Spleen (tissue), 11 donors: Measurements from ENCODE around the gene FRMD1. TPM values are rescaled to one million over a fixed set of nuclear protein-coding genes. Genes with fewer than 3 reads are reported as not detected.

Experiments
- DNase-seq: peaks from one replicate; pipeline ENCODE4 v3.0.0-alpha.2; 2020
- H3K27ac ChIP-seq, 8 donors: fragments of 200-600 bp; sonication (generic) in 7 of 8; 1 replicate in 4 of 8; 2 replicates in 4 of 8; pipeline versions ENCODE4 v1.5.0 to v1.8.0; 2016 to 2021; ENCODE audit warnings: inconsistent platforms in 4 of 8, mild to moderate bottlenecking in 4 of 8, moderate library complexity in 1 of 8
- H3K27me3 ChIP-seq, 7 donors: fragments of 200-600 bp; sonication (generic) in 6 of 7; replicated peaks in 1 of 7; 1 replicate in 4 of 7; 2 replicates in 3 of 7; pipeline versions ENCODE4 v1.5.0 to v1.8.0; 2016 to 2021; ENCODE audit warnings: inconsistent platforms in 3 of 7, mild to moderate bottlenecking in 1 of 7
- H3K36me3 ChIP-seq, 6 donors: fragments of 200-600 bp; sonication (generic) in 5 of 6; 1 replicate in 4 of 6; 2 replicates in 2 of 6; pipeline versions ENCODE4 v1.5.0 to v1.8.0; 2016 to 2021; ENCODE audit warnings: inconsistent platforms in 2 of 6
- H3K4me1 ChIP-seq, 6 donors: fragments of 200-600 bp; sonication (generic) in 5 of 6; 1 replicate in 3 of 6; 2 replicates in 3 of 6; pipeline versions ENCODE4 v1.5.0 to v1.8.0; 2016 to 2021; ENCODE audit warnings: inconsistent platforms in 3 of 6
- H3K4me3 ChIP-seq, 8 donors: fragments of 200-600 bp; sonication (generic) in 7 of 8; 1 replicate in 4 of 8; 2 replicates in 4 of 8; pipeline versions ENCODE4 v1.5.0 to v1.8.0; 2016 to 2021; ENCODE audit warnings: inconsistent platforms in 4 of 8, mild to moderate bottlenecking in 4 of 8, moderate library complexity in 2 of 8
- H3K9me3 ChIP-seq, 8 donors: fragments of 200-600 bp; sonication (generic) in 7 of 8; 1 replicate in 4 of 8; 2 replicates in 4 of 8; pipeline versions ENCODE4 v1.5.0 to v1.8.0; 2016 to 2021; ENCODE audit warnings: inconsistent platforms in 4 of 8
- POLR2A ChIP-seq, 3 donors: fragments of 450-650 bp; IDR thresholded peaks; one replicate each; pipeline ENCODE4 v1.5.1; 2017; ENCODE audit warnings: antibody characterized with exemption in 3 of 3, mild to moderate bottlenecking in 1 of 3
- POLR2AphosphoS5 ChIP-seq, 3 donors: sonication (generic); formaldehyde crosslinking; IDR thresholded peaks; one replicate each; pipeline ENCODE4 v1.5.1; 2017; ENCODE audit warnings: antibody characterized with exemption in 3 of 3
- WGBS, 5 donors: extraction: QIAGEN DNeasy Blood & Tissue Kit in 3 of 5; methylation state at CpG; one replicate each; pipeline versions ENCODE4 v1.1.5 to v1.1.7; 2013 to 2018; 5-methylcytosine and 5-hydroxymethylcytosine counted together
- intact Hi-C: fragments of 100-400 bp; cut with DNase I; formaldehyde crosslinking; loops from one replicate; pipeline ENCODE4 v1.15.0; 2023; ENCODE audit warnings: low total_unique reads
- polyA plus RNA-seq, 3 donors: library from polyadenylated mRNA; stranded (reverse); fragments of 200-250 nt; gene quantifications; one replicate each; pipeline ENCODE4 v1.2.1, GENCODE V29; 2013
- total RNA-seq, 7 donors: library from RNA; depleted of rRNA in 3 of 7; stranded (reverse); fragments of >200 nt in 3 of 7; fragmentation: NEBNext Ultra II Directional in 4 of 7; extraction: Animal tissue kit (Norgen Biotek cat#: 25700) in 4 of 7; gene quantifications; one replicate each; pipeline versions ENCODE4 v1.1.0 to v1.2.1, GENCODE V29; 2016 to 2021
- TF ChIP-seq, protein P1 (sequence below), 11 experiments: fragments of 200-600 bp in 7 of 11; fragments of 450-650 bp in 4 of 11; sonication (generic) in 4 of 11; IDR thresholded peaks in 8 of 11; conservative IDR thresholded peaks in 3 of 11; 1 replicate in 7 of 11; 2 replicates in 4 of 11; pipeline versions ENCODE4 v1.4.0 to v1.8.0; 2016 to 2021; ENCODE audit warnings: antibody characterized with exemption in 11 of 11, inconsistent platforms in 4 of 11, mild to moderate bottlenecking in 1 of 11
- donor health status: healthy with polysubstance abuse.
- donor health status: DM: no; HTN: no; CAD: no; lungs with moderate emphysema.
- donor health status: DM: no; HTN: no; CAD: no.
- donor health status: Bipolar disorder and iron deficiency.
- donor health status: healthy.
- donor health status: DM: no; HTN: no; CAD: no.
- donor health status: DM: yes; HTN: yes; CAD: no.

Gene FRMD1
- total and polyA plus RNA-seq, 10 donors, result 0.14 to 9.5 (median 1.5) TPM

DNA sequence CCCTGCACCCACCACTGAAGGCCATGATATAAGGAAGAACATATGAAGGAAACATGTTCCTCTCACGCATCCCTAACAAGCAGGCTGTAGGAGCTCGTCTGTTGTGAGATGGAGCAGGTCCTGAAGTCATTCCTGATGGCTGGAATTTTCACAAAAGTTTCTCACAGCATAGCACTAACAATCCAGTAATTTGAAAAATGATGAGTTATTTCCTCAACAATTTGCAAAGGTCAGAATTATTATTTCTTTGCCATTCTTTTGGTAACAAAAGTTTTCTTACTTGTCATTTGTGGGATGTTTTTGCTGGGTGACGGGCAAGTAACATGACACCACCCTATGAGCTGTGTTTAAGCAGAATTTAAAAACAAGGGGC, 27.6 kb upstream of the FRMD1 start:
- Histone ChIP-seq H3K9me3 (no peaks in the 10 kb centered on the region), H3K4me3 (no peak overlapping the region), H3K27ac (no peak overlapping the region), H3K36me3 (no peaks in the 10 kb centered on the region), H3K27me3 (peaks cover 0 to 40% (median 6%) of the 10 kb centered on the region in 7 donors), H3K4me1 (peaks cover 0 to 2% (median under 1%) of the 10 kb centered on the region in 6 donors)
- DNase-seq, result no peak
- intact Hi-C loops, result no loop called here
- WGBS, 5 donors, result 60 to 81% (median 67%) methylated on average over 3 of the region's 3 CpGs
- TF ChIP-seq, protein P1, sequence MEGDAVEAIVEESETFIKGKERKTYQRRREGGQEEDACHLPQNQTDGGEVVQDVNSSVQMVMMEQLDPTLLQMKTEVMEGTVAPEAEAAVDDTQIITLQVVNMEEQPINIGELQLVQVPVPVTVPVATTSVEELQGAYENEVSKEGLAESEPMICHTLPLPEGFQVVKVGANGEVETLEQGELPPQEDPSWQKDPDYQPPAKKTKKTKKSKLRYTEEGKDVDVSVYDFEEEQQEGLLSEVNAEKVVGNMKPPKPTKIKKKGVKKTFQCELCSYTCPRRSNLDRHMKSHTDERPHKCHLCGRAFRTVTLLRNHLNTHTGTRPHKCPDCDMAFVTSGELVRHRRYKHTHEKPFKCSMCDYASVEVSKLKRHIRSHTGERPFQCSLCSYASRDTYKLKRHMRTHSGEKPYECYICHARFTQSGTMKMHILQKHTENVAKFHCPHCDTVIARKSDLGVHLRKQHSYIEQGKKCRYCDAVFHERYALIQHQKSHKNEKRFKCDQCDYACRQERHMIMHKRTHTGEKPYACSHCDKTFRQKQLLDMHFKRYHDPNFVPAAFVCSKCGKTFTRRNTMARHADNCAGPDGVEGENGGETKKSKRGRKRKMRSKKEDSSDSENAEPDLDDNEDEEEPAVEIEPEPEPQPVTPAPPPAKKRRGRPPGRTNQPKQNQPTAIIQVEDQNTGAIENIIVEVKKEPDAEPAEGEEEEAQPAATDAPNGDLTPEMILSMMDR (IDR thresholded peaks at IDR 0.05 in 8 of 11, conservative IDR thresholded peaks at IDR 0.05 in 3 of 11), result no peak
- no peak for TF ChIP-seq POLR2AphosphoS5 (IDR thresholded peaks at IDR 0.05)
- no peak for TF ChIP-seq POLR2A (IDR thresholded peaks at IDR 0.05)

DNA sequence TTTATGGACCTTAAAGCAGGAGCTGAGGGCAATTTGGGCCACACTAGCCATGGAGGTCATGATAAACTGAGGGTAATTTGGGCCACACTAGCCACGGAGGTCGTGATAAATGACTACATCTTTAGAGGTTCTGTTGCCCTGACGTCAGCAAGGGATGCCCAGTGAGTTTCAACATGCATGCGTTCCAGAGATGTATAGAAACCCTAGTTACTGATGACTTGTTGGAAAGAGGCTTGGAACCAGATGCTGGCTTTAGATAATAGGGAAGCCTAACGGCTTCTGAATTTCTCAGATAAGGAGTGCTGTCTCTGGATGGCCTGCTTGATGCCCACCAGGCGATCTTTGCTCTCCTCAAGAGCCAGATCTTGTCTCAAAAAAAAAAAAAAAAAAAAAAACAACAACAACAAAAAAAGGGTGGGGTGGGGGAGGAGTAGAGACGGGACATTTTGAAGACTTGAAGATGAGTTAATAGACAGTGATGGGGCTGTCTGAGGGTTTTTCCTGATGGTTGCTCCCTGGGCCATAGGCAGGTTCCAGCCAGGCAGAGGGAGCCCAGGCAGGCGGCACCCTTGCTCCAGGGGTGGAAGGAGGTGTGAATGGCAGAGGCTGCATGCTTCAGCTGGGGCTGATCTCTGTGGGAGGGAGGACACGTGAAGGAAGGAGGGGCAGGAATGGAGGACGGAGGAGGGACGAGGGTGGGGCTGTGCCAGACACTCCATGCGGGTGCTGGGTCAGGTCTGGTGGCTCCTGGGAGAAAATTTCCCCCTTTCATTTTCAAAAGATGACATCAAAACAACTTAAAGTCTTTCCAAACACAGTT, 27.0 kb upstream of the FRMD1 start:
- H3K4me1 ChIP-seq, result peaks cover 0 to 8% (median 4%) of the 10 kb centered on the region in 6 donors
- no peak overlapping the region for H3K4me3 ChIP-seq
- DNase-seq, result peak; percentile 65
- TF ChIP-seq, protein P1 (IDR thresholded peaks at IDR 0.05 in 8 of 11, conservative IDR thresholded peaks at IDR 0.05 in 3 of 11), result no peak
- no peak for TF ChIP-seq POLR2AphosphoS5 (IDR thresholded peaks at IDR 0.05)
- TF ChIP-seq POLR2A (IDR thresholded peaks at IDR 0.05), result no peak
- H3K27ac ChIP-seq, result no peak overlapping the region
- WGBS, 5 donors, result 64 to 68% (median 66%) methylated on average over 12 of the region's 12 CpGs
- no peaks in the 10 kb centered on the region for H3K36me3 ChIP-seq
- peaks cover 0 to 46% (median 12%) of the 10 kb centered on the region in 7 donors for H3K27me3 ChIP-seq
- intact Hi-C loops, result no loop called here
- no peaks in the 10 kb centered on the region for H3K9me3 ChIP-seq

DNA sequence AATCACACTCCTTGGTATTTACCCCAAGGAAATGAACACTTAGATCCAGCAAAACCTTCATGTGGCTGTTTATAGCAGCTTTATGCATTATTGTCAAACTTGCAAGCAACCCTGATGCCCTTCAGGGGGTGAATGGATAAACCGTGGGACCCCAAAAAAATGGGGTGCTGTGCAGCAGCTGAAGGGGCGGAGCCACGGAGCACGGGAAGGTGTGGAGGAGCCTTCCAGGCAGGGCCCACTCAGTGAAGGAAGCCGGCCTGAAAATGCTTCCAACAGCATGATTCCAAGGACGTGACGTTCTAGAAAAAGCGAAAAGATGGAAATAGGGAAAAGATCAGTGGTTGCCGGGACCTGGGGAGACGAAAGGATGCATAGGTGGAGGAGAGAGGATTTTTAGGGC, 25.6 kb upstream of the FRMD1 start:
- Histone ChIP-seq H3K9me3 (no peaks in the 10 kb centered on the region), H3K27ac (no peak overlapping the region), H3K4me1 (peaks cover 0 to 11% (median 4%) of the 10 kb centered on the region in 6 donors), H3K36me3 (no peaks in the 10 kb centered on the region), H3K4me3 (no peak overlapping the region), H3K27me3 (peaks cover 0 to 59% (median 19%) of the 10 kb centered on the region in 7 donors)
- TF ChIP-seq POLR2AphosphoS5 (IDR thresholded peaks at IDR 0.05), result no peak
- TF ChIP-seq POLR2A (IDR thresholded peaks at IDR 0.05), result no peak
- DNase-seq, result peak; percentile 55
- intact Hi-C loops, result no loop called here
- 83 to 89% (median 84%) methylated on average over 10 of the region's 10 CpGs for WGBS, 5 donors

DNA sequence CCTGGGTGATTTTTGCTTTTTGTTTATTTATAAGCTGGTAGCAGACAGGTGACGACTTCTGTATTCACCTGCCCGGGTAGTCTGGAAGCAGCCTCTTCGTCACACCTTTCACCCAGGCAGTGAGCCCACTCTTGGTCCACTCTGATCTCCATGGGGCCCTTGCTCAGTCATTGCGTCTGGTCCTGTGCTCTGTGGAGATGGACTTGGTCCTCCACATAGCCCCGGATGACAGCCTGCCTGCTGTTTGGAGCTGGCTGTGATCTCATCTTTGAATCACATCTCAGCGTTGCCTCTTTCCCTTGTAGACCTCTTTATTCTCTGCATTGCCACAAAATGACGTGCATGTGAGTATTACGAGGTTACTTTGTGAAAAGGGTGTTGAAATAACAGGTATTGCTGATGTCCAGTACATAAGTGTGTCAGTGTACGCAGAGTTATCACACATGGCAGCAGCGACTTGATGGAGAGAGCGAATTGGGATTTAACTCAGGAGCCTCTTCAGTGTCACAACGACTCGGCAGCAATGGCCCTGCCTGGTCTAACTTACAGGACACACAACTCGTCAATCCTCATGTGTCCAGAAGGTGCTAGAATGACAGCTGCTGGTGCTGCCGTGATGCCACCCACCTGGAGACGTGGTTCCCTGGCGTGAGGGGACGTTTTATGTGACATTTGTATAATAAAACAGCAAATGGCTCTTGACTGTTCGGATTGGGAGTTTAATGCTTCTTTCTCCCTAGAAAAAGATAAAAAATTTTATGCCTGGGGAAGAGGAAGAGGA, 24.2 kb upstream of the FRMD1 start:
- Histone ChIP-seq H3K27ac (no peak overlapping the region), H3K36me3 (no peaks in the 10 kb centered on the region), H3K4me3 (no peak overlapping the region), H3K4me1 (peaks cover 0 to 23% (median 12%) of the 10 kb centered on the region in 6 donors), H3K27me3 (peaks cover 0 to 72% (median 19%) of the 10 kb centered on the region in 7 donors), H3K9me3 (no peaks in the 10 kb centered on the region)
- DNase-seq, result peak; percentile 48
- 65 to 74% (median 68%) methylated on average over 19 of the region's 19 CpGs for whole genome bisulfite sequencing, 5 donors
- intact Hi-C loops, result no loop called here
- TF ChIP-seq POLR2A (IDR thresholded peaks at IDR 0.05) (no peak), POLR2AphosphoS5 (IDR thresholded peaks at IDR 0.05) (no peak)
- TF ChIP-seq, protein P1 (IDR thresholded peaks at IDR 0.05 in 8 of 11, conservative IDR thresholded peaks at IDR 0.05 in 3 of 11), result no peak
